SK-N-SH treated with all-trans-retinoic acid at 6 μM for 48 hours (cell line): ENCODE measurements around the gene ATR.

Experiments
- CSDC2 ChIP-seq: fragments of 250-450 bp; sonication (Bioruptor Pico); IDR thresholded peaks from 2 replicates; pipeline ENCODE4 v1.5.0; 2020; ENCODE audit warnings: mild to moderate bottlenecking, moderate library complexity
- ESRRG ChIP-seq: fragments of 250-450 bp; sonication (Bioruptor Pico); IDR thresholded peaks from 2 replicates; pipeline ENCODE4 v1.6.1; 2021; ENCODE audit warnings: mild to moderate bottlenecking

DNA sequence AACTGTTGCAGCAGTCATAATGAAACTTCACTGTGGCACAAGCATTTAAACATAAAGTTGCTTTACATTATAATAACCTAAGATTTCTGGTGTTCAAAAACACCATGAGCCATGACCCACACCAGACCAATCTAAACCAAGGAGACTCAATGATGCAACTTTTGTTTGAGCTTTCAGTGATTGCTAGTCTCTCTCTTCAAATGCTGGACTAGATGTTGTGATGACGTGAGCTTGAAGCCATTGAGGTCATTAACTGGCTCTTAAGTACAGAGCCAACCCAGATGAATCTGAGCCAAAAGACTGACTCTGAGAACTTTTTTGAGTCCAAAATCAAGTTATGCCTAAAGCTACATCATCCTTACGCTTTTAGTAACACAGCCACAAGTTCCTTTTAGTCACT, 36.5 kb downstream of the ATR start:
- TF ChIP-seq ESRRG (CRISPR knock-in tag) = no peak
- no peak for TF ChIP-seq CSDC2 (CRISPR knock-in tag)
